Measurements from ENCODE around the gene NAALAD2. TPM values are rescaled to one million over a fixed set of nuclear protein-coding genes. Genes with fewer than 3 reads are reported as not detected.
A peak's percentile ranks its signal among the peaks of the same experiment; 100 is the strongest.
"Not testable (repeated sequence)": the region's sequence is repeated elsewhere in the genome, so short reads cannot be mapped to it uniquely, and the experiment has no call there.

Gene NAALAD2
- polyA plus RNA-seq, 6 donors from 2014 or later = 0.08 to 0.12 (median 0.10) TPM; not detected in 3

GRCh38 chr11:90204832-90205646 is 70.6 kb downstream of the NAALAD2 start:
- no peaks in the 10 kb centered on the region for H3K9me3 Mint-ChIP-seq
- peaks cover 0 to 4% (median 0%) of the 10 kb centered on the region in 3 donors for H3K4me1 Mint-ChIP-seq
- H3K27ac Mint-ChIP-seq = peak overlapping the region in 4 of 6 donors; percentile 10 to 88 (median 44)
- H3K4me3 Mint-ChIP-seq = no peak overlapping the region
- no peaks in the 10 kb centered on the region for H3K27me3 Mint-ChIP-seq
- H3K36me3 Mint-ChIP-seq = peaks cover 14% of the 10 kb centered on the region in 2 donors
- ATAC-seq (ENCODE audit: low read depth in 2 of 2) (peak in 1 of 2 donors; percentile 33), DNase-seq (peak; percentile 43)

DNA sequence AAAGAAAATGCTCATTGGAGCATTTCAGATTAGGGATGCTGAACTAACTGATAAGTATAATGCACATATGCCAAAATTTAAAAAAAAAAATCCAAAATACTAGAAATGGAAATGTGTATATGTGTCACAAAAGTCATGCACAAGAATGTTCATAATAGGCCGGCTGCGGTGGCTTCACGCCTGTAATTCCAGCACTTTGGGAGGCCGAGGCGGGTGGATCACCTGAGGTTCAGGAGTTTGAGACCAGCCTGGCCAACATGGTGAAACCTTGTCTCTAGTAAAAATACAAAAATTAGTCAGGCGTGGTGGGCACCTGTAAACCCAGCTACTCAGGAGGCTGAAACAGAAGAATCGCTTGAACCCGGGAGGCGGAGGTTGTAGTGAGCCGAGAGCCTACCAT is 73.5 kb downstream of the NAALAD2 start:
- H3K27me3 Mint-ChIP-seq, H3K4me1 Mint-ChIP-seq, H3K4me3 Mint-ChIP-seq: not testable (repeated sequence)

GRCh38 chr11:90208857-90209256 is 74.4 kb downstream of the NAALAD2 start:
- H3K27me3 Mint-ChIP-seq = no peaks in the 10 kb centered on the region
- no peaks in the 10 kb centered on the region for H3K9me3 Mint-ChIP-seq
- no peak for ATAC-seq (ENCODE audit: low read depth in 2 of 2)
- H3K4me3 Mint-ChIP-seq = no peak overlapping the region
- DNase-seq = no peak
- peaks cover 10% of the 10 kb centered on the region in 2 donors for H3K36me3 Mint-ChIP-seq
- H3K4me1 Mint-ChIP-seq = peaks cover 0 to 9% (median 0%) of the 10 kb centered on the region in 3 donors
- H3K27ac Mint-ChIP-seq = peak overlapping the region in 2 of 6 donors; percentile 17 to 19

More for the DNA sequence above, 73.5 kb downstream of the NAALAD2 start:
- Mint-ChIP-seq H3K36me3 (peaks cover 5 to 10% of the 10 kb centered on the region in 2 donors), H3K27ac (peak overlapping the region in 3 of 6 donors; percentile 1 to 28 (median 21))
- DNase-seq; H3K9me3 Mint-ChIP-seq; ATAC-seq (ENCODE audit: low read depth in 2 of 2): not testable (repeated sequence)

GRCh38 chr11:90213322-90213721 is 78.9 kb downstream of the NAALAD2 start:
- DNase-seq (no peak), ATAC-seq (ENCODE audit: low read depth in 2 of 2) (no peak)
- Mint-ChIP-seq H3K27me3 (no peaks in the 10 kb centered on the region), H3K4me1 (peaks cover 9 to 11% (median 10%) of the 10 kb centered on the region in 3 donors), H3K27ac (no peak overlapping the region), H3K36me3 (peaks cover 11 to 18% of the 10 kb centered on the region in 2 donors), H3K4me3 (no peak overlapping the region), H3K9me3 (no peaks in the 10 kb centered on the region)

DNA sequence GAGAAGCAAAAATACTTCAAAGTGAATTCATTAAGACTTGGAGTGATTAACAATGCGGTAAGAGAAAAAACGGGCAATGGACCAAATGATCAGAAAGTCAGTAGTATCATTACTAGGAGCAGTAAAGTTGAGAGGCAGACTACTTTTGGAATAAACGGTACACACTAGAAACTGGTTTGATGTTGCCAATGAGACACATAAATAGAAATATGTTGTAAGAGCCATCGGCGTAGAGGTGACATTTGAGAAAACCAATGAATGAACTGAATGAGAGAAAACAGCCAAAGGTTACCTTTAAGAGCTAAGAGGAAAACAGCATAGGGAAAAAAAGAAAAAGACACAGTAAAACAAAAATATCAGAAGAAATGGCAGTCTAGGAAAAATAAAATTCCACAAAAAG is 82.1 kb downstream of the NAALAD2 start:
- peaks cover 28 to 42% (median 39%) of the 10 kb centered on the region in 3 donors for H3K4me1 Mint-ChIP-seq
- no peak for DNase-seq
- H3K4me3 Mint-ChIP-seq = peak overlapping the region in 1 of 8 donors; percentile 72
- H3K36me3 Mint-ChIP-seq = peaks cover 8 to 11% of the 10 kb centered on the region in 2 donors
- H3K27me3 Mint-ChIP-seq = no peaks in the 10 kb centered on the region
- peak overlapping the region in 2 of 6 donors; percentile 17 to 32 for H3K27ac Mint-ChIP-seq
- no peaks in the 10 kb centered on the region for H3K9me3 Mint-ChIP-seq
- no peak for ATAC-seq (ENCODE audit: low read depth in 2 of 2)

DNA sequence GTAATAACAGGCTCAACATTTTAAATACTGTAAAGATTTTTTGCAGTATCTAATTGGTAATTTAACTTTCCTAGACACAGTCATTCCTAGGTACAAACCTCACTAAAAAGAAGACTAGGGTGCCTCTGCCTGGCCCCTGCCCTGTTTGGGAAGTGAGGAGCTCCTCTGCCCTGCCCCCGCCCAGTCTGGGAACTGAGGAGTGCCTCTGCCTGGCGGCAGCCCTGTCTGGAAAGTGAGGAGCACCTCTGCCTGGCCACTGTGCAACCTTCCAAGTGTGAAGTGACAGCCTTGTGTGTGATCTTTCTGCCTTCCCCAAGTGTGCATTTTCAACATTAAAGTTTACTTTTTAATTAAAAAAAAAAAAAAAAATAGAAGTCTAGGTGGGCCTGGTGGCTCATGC is 84.1 kb downstream of the NAALAD2 start:
- Mint-ChIP-seq H3K27me3 (no peaks in the 10 kb centered on the region), H3K9me3 (no peaks in the 10 kb centered on the region), H3K4me1 (peaks cover 34 to 57% (median 53%) of the 10 kb centered on the region in 3 donors), H3K4me3 (no peak overlapping the region), H3K27ac (peak overlapping the region in 1 of 6 donors; percentile 47), H3K36me3 (peaks cover 8% of the 10 kb centered on the region in 2 donors)
- no peak for DNase-seq
- no peak for ATAC-seq (ENCODE audit: low read depth in 2 of 2)

- Mint-ChIP-seq H3K9me3 (no peaks in the 10 kb centered on the region), H3K4me1 (peaks cover 36 to 65% (median 58%) of the 10 kb centered on the region in 3 donors), H3K27me3 (no peaks in the 10 kb centered on the region), H3K36me3 (peaks cover 5 to 8% of the 10 kb centered on the region in 2 donors), H3K4me3 (peak overlapping the region in 4 of 8 donors; percentile 37 to 95 (median 52)), H3K27ac (peak overlapping the region in 3 of 6 donors; percentile 75 to 84 (median 75))
- ATAC-seq (ENCODE audit: low read depth in 2 of 2) (no peak), DNase-seq (no peak)
Measured at GRCh38 chr11:90219438-90219837, 85.0 kb downstream of the NAALAD2 start.

GRCh38 chr11:90220391-90220790 is 85.9 kb downstream of the NAALAD2 start:
- ATAC-seq (ENCODE audit: low read depth in 2 of 2) (no peak), DNase-seq (no peak)
- H3K36me3 Mint-ChIP-seq = peaks cover 5 to 8% of the 10 kb centered on the region in 2 donors
- H3K4me1 Mint-ChIP-seq = peaks cover 36 to 67% (median 58%) of the 10 kb centered on the region in 3 donors
- peak overlapping the region in 5 of 6 donors; percentile 3 to 92 (median 36) for H3K27ac Mint-ChIP-seq
- no peaks in the 10 kb centered on the region for H3K9me3 Mint-ChIP-seq
- peak overlapping the region in 7 of 8 donors; percentile 2 to 99 (median 95) for H3K4me3 Mint-ChIP-seq
- no peaks in the 10 kb centered on the region for H3K27me3 Mint-ChIP-seq

- no peaks in the 10 kb centered on the region for H3K9me3 Mint-ChIP-seq
Measured at GRCh38 chr11:90221803-90222458, 87.5 kb downstream of the NAALAD2 start.

DNA sequence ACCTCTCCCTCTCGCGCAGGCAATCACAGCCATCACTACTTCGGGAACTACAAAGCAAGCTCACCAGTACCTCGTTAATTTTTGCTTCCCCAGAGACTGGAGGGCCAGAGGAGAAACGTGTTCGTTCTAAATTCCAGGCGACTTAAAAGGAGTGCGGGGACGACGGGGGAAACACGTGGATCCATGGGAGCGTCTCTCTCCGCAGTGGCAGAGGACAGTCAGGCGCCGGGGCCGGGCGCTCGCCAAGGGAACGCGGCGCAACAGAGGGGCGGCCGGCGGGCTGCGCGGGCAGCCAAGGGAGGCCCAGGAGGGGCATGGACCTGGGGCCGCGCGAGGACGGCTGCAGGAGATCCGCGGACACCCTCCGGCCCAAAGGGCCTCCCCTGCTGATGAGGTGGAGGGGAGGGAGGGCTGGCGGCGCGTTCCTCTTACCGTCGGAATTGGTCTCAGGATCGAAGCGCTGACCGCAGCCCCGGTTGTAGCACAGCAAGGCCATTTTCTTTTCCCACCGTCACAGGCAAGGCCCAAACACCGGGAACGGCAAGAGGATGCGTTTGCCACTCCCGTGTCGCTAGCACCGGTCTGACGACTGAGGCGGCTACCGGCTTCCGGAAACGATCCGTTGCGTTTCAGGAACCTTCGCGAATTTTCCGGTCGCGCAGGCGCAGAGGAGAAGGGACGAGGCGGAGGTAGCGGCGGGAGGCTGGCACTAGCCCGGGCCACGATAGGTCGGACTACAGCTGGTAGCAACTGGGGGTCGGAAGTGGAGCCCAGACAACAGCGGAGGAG is 88.2 kb downstream of the NAALAD2 start, which contains the start of gene CHORDC1:
Gene CHORDC1, minus strand, starts transcription at position 591 of the 789 bp plus-strand sequence. Its CDS starts 95 bp downstream, at position 496.
- ATAC-seq (ENCODE audit: low read depth in 2 of 2) = peak; percentile 87 to 90
- peaks cover 30 to 62% (median 50%) of the 10 kb centered on the region in 3 donors for H3K4me1 Mint-ChIP-seq
- peak within 1 kb of the TSS; percentile 95 to 99 (median 98) for H3K4me3 Mint-ChIP-seq
- H3K27ac Mint-ChIP-seq = peak within 1 kb of the TSS; percentile 92 to 98 (median 97)
- H3K27me3 Mint-ChIP-seq = no peaks in the 10 kb centered on the region
- H3K9me3 Mint-ChIP-seq = no peaks in the 10 kb centered on the region
- H3K36me3 Mint-ChIP-seq = no peaks in the 10 kb centered on the region
- peak; percentile 90 for DNase-seq

More at GRCh38 chr11:90221803-90222458, 87.5 kb downstream of the NAALAD2 start:
- Mint-ChIP-seq H3K36me3 (no peaks in the 10 kb centered on the region), H3K4me1 (peaks cover 30 to 64% (median 51%) of the 10 kb centered on the region in 3 donors), H3K27ac (peak overlapping the region; percentile 92 to 98 (median 97)), H3K4me3 (peak overlapping the region; percentile 95 to 99 (median 98)), H3K27me3 (no peaks in the 10 kb centered on the region)
- ATAC-seq (ENCODE audit: low read depth in 2 of 2) (no peak), DNase-seq (no peak)

DNA sequence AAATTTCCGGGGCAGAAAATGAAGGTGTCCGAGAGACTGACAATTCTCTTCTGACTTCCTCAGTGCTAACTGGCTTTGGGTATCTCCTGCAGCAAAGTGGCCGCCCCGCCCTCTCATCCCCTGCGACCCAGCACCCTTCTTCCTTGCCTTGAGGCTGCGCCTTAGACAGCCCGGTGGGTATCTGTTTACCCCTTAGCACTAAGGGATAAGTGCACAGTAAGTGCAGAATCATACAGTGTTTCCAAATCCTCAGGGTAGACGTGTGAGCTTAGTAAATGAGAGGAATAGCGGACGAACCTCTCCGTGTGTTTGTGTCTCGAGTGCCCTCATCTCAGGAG is 88.8 kb downstream of the NAALAD2 start:
- ATAC-seq (ENCODE audit: low read depth in 2 of 2) = peak; percentile 57 to 61

GRCh38 chr11:90228056-90228455 is 93.6 kb downstream of the NAALAD2 start:
- H3K4me3 Mint-ChIP-seq = no peak overlapping the region
- peaks cover 4 to 16% (median 11%) of the 10 kb centered on the region in 3 donors for H3K4me1 Mint-ChIP-seq
- peaks cover 4 to 17% of the 10 kb centered on the region in 2 donors for H3K36me3 Mint-ChIP-seq
- H3K27ac Mint-ChIP-seq = no peak overlapping the region
- ATAC-seq (ENCODE audit: low read depth in 2 of 2) (no peak), DNase-seq (no peak)
- peaks cover 4 to 29% (median 10%) of the 10 kb centered on the region in 3 donors for H3K27me3 Mint-ChIP-seq
- H3K9me3 Mint-ChIP-seq = peaks cover 4 to 14% (median 7%) of the 10 kb centered on the region in 7 donors

More for the DNA sequence above, 88.8 kb downstream of the NAALAD2 start:
- Mint-ChIP-seq H3K27me3 (no peaks in the 10 kb centered on the region), H3K4me3 (peak overlapping the region; percentile 95 to 99 (median 98)), H3K36me3 (no peaks in the 10 kb centered on the region), H3K4me1 (peaks cover 30 to 58% (median 50%) of the 10 kb centered on the region in 3 donors), H3K9me3 (no peaks in the 10 kb centered on the region), H3K27ac (peak overlapping the region; percentile 91 to 98 (median 96))
- DNase-seq = no peak

Measured in naive B cell (primary cell).